GM19351 (cell line): Measurements from ENCODE around the gene PPP1R13L.
"Not testable (repeated sequence)": the region's sequence is repeated elsewhere in the genome, so short reads cannot be mapped to it uniquely, and the experiment has no call there.

Source experiments
- ATAC-seq: cut with Tn5 transposase; IDR thresholded peaks from one replicate; pipeline ENCODE4 v1.9.1; 2021; ENCODE audit warnings: mild to moderate bottlenecking, moderate library complexity; ENCODE audit not compliant: unreplicated experiment

Gene PPP1R13L

GRCh38 chr19:45437328-45437727 is 32.5 kb upstream of the PPP1R13L start:
- no peak for ATAC-seq

- ATAC-seq: not testable (repeated sequence)
These were observed 27.7 kb upstream of the PPP1R13L start for GRCh38 chr19:45432543-45432942.

DNA sequence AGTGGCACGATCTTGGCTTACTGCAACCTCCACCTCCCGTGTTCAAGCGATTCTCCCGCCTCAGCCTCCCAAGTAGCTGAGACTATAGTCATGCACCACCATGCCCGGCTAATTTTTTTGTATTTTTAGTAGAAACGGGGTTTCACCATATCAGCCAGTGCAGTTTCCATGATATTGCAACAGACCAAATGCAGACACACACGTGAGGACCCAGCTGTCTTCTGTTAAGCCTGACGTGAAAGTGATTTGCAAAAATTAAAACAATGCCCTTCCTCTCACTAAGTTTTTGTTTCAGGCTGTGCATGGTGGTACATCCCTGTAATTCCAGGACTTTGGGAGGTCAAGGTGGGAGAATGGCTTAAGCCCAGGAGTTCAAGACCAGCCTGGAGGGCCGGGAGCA is 26.1 kb upstream of the PPP1R13L start:
- not testable (repeated sequence) for ATAC-seq

GRCh38 chr19:45429896-45430295 is 25.0 kb upstream of the PPP1R13L start:
- not testable (repeated sequence) for ATAC-seq

GRCh38 chr19:45428384-45429231 is 23.7 kb upstream of the PPP1R13L start:
- no peak for ATAC-seq

- ATAC-seq: no peak
These were observed 19.6 kb upstream of the PPP1R13L start for GRCh38 chr19:45424191-45425058.

DNA sequence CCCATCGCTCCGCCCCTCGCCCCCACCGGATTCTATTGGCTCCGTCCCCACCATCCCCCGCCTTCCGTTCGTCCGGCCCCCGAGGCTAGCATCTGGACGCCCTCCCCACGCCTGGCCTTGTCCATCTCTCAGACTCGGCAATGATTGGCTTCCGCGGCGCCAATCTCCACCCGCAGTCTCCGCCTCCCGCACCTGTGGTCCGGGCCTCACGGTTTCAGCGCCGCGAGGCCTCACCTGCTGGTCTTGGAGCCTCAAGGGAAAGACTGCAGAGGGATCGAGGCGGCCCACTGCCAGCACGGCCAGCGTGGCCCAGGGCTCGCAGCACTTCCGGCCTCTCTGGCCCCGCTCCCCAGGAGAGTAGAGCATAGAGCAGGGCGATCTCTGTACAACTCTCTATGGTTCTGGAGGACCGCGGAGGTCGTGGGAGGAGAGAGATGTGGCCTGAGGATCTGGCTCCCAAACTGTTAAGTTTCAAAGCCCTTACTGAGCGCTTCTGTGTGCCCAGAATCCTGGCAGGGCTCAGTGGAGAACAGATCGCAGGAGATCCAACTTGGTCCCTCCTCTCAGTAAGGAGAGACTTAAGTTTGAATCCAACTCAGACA is 18.8 kb upstream of the PPP1R13L start, which contains the start of gene ERCC1:
Gene ERCC1 (minus strand): TSS at position 329 of the 602 bp plus-strand sequence. CDS start 543 bp downstream, outside the sequence.
- ATAC-seq: peak; percentile 58

- no peak for ATAC-seq
These were observed 18.2 kb upstream of the PPP1R13L start for GRCh38 chr19:45423033-45423588.

DNA sequence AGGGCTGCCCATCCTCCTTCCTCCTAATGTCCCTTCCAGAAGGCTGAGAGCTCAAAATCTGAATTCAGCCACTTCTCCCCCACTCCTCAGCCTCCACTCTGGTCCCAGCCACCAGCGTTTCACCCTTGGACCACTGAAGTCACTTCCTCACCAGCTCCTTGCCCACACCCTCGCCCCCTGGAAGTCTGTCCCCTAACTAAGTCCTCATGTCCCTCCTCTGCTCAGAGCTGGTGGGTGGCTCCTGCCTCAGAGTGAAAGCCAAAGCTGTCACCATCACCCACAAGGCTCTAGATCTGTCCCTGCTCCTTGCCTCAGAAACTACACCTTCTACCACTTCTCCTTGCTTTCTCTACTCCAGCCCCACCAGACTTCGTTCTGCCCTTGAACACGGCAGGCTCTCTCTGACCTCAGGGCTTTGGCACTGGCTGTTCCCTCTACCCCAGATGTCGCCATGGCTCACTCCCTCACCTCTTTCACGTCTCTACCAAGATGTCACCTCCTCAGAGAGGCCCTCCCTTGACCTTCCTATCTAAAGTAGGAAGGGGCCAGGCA is 17.2 kb upstream of the PPP1R13L start:
- ATAC-seq: no peak

DNA sequence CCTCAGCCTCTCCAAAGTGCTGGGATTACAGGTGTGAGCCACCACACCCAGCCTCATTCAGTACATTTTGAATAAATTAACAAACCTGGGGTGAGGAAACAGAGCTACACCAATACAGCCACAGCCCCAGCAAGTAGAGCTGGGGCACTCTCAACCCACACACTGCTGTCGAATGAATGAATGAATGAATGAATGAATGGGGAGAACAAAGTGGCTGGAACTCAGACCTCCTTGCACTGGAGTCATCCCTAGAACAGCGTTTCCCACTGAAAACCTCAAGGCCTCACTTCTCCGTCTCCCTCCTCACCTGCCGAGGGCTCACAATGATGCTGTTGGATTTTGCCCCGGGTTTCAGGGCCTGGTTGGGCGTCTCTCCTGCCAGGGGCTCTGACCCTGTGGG is 16.0 kb upstream of the PPP1R13L start:
- ATAC-seq: no peak

- ATAC-seq: no peak
These were observed 15.5 kb upstream of the PPP1R13L start for GRCh38 chr19:45420356-45420755.

- ATAC-seq: no peak
These were observed 15.0 kb upstream of the PPP1R13L start for GRCh38 chr19:45419895-45420294.

- peak; percentile 58 for ATAC-seq
These were observed 14.5 kb upstream of the PPP1R13L start for GRCh38 chr19:45419396-45419795.

- no peak for ATAC-seq
These were observed 13.9 kb upstream of the PPP1R13L start for GRCh38 chr19:45418802-45419201.

GRCh38 chr19:45417151-45417550 is 12.3 kb upstream of the PPP1R13L start:
- ATAC-seq: no peak

GRCh38 chr19:45414468-45414867 is 9.6 kb upstream of the PPP1R13L start:
- ATAC-seq: no peak

DNA sequence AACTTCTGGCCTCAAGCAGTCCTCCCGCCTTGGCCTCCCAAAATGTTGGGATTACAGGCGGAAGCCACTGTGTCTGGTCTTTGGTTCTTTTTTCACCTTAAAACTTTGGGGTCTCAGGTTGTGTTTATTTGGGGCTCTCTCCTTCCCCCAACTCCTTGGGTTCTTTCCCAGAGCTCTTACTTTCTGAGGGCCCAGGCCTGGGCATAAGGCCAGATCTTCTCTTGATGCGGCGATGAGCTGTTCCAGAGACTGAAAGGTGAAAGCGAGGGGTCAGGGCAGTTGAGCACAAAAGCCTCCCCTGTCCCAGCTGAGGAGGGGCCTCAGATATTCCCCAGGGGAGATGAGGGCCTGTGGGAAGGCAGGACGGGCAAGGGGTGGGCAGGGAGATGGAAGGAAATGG is 8.6 kb upstream of the PPP1R13L start:
- no peak for ATAC-seq

DNA sequence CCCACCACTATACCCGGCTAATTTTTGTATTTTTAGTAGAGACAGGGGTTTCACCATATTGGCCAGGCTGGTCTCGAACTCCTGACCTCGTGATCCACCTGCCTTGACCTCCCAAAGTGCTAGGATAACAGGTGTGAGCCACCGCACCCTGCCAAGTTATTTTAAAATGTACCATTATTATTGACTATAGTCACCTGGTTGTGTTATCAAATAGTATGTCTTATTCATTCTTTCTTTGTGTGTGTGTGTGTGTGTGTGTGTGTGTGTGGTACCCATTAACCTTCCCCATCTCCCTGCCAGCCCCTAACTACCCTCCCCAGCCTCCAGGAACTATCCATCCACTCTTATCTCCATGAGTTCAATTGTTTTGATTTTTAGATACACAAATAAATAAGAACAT is 5.5 kb upstream of the PPP1R13L start:
- not testable (repeated sequence) for ATAC-seq

- ATAC-seq: no peak
These were observed 4.7 kb upstream of the PPP1R13L start for GRCh38 chr19:45409557-45409920.

DNA sequence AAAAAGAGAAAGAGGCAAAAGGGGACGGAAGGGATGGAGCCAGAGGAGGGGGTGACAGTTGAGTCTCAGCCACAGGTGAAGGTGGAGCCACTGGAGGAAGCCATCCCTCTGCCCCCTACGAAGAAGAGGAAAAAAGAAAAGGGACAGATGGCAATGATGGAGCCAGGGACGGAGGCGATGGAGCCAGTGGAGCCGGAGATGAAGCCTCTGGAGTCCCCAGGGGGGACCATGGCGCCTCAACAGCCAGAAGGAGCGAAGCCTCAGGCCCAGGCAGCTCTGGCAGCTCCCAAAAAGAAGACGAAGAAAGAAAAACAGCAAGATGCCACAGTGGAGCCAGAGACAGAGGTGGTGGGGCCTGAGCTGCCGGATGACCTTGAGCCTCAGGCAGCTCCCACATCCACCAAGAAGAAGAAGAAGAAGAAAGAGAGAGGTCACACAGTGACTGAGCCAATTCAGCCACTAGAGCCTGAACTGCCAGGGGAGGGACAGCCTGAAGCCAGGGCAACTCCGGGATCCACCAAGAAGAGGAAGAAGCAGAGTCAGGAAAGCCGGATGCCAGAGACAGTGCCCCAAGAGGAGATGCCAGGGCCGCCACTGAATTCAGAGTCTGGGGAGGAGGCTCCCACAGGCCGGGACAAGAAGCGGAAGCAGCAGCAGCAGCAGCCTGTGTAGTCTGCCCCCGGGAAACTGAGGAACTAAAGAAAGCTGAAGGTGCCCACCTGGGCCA is 4.1 kb upstream of the PPP1R13L start:
- ATAC-seq: no peak
